Endometrial microvascular endothelial cells (primary cell): Measurements from ENCODE around the gene FAM221B. TPM values are rescaled to one million over a fixed set of nuclear protein-coding genes. Genes with fewer than 3 reads are reported as not detected.

Source experiments
- in situ Hi-C: cut with HindIII; loops from 2 replicates; pipeline ENCODE4 v1.10.0; 2017; ENCODE audit warnings: low sequenced_read_pairs, low pct_unique_long_range_greater_than_20kb; ENCODE audit errors: inconsistent ontology term
- total RNA-seq: library from RNA; depleted of rRNA; stranded (reverse); fragments of >200 nt; gene quantifications from one replicate; pipeline ENCODE4 v1.2.3, GENCODE V29; 2015; ENCODE audit errors: inconsistent ontology term

FAM221B gene
- total RNA-seq, 1 donor from 2014 or later = not detected

- in situ Hi-C loops = no loop called here
These were observed 56.6 kb downstream of the FAM221B start for GRCh38 chr9:35771943-35772342.

GRCh38 chr9:35771534-35771933 is 57.0 kb downstream of the FAM221B start:
- in situ Hi-C loops = no loop called here

- in situ Hi-C loops = no loop called here
These were observed 57.5 kb downstream of the FAM221B start for GRCh38 chr9:35771075-35771433.

GRCh38 chr9:35769763-35770162 is 58.8 kb downstream of the FAM221B start:
- in situ Hi-C loops = no loop called here

- in situ Hi-C loops = no loop called here
These were observed 61.1 kb downstream of the FAM221B start for GRCh38 chr9:35767458-35767857.

GRCh38 chr9:35766997-35767396 is 61.5 kb downstream of the FAM221B start:
- in situ Hi-C loops = no loop called here

Other genes starting within 250 kb of the FAM221B start
- gene TESK1, start 223.5 kb downstream of the FAM221B start, total RNA-seq = 12.9 TPM
- not detected for gene CD72, start 210.3 kb downstream of the FAM221B start, total RNA-seq
- gene SIT1, start 177.8 kb downstream of the FAM221B start, total RNA-seq = not detected
- 269 TPM for gene RMRP, start 170.7 kb downstream of the FAM221B start, total RNA-seq
- 5.0 TPM for gene CCDC107, start 170.4 kb downstream of the FAM221B start, total RNA-seq
- gene ARHGEF39, start 163.5 kb downstream of the FAM221B start, total RNA-seq = 2.8 TPM
- gene CA9, start 154.8 kb downstream of the FAM221B start, total RNA-seq = not detected
- gene TPM2, start 138.8 kb downstream of the FAM221B start, total RNA-seq = 99.1 TPM
- 358 TPM for gene TLN1, start 96.5 kb downstream of the FAM221B start, total RNA-seq
- 64.9 TPM for gene CREB3, start 96.1 kb downstream of the FAM221B start, total RNA-seq
- gene GBA2, start 79.5 kb downstream of the FAM221B start, total RNA-seq = 51.3 TPM
- gene RGP1, start 79.4 kb downstream of the FAM221B start, total RNA-seq = 17.2 TPM
- 5.3 TPM for gene MSMP, start 74.5 kb downstream of the FAM221B start, total RNA-seq
- 18.3 TPM for gene NPR2, start 37.1 kb downstream of the FAM221B start, total RNA-seq
- not detected for gene SPAG8, start 16.5 kb downstream of the FAM221B start, total RNA-seq
- gene HINT2, start 13.7 kb downstream of the FAM221B start, total RNA-seq = 53.3 TPM
- gene TMEM8B, start 496 bp upstream of the FAM221B start, total RNA-seq = 0.09 TPM
- not detected for gene OR13J1, start 41.7 kb upstream of the FAM221B start, total RNA-seq
- gene HRCT1, start 77.5 kb upstream of the FAM221B start, total RNA-seq = 0.19 TPM
- 34.1 TPM for gene SPAAR, start 80.8 kb upstream of the FAM221B start, total RNA-seq
- gene OR2S2, start 129.4 kb upstream of the FAM221B start, total RNA-seq = not detected
- gene RECK, start 208.2 kb upstream of the FAM221B start, total RNA-seq = 13.6 TPM